HG03354 (cell line): Measurements from ENCODE around the gene SDC1.
"Not testable (repeated sequence)": the region's sequence is repeated elsewhere in the genome, so short reads cannot be mapped to it uniquely, and the experiment has no call there.

ENCODE experiments used
- ATAC-seq: cut with Tn5 transposase; IDR thresholded peaks from one replicate; pipeline ENCODE4 v1.9.1; 2021; ENCODE audit warnings: mild to moderate bottlenecking; ENCODE audit not compliant: unreplicated experiment, poor library complexity, severe bottlenecking

SDC1 gene

DNA sequence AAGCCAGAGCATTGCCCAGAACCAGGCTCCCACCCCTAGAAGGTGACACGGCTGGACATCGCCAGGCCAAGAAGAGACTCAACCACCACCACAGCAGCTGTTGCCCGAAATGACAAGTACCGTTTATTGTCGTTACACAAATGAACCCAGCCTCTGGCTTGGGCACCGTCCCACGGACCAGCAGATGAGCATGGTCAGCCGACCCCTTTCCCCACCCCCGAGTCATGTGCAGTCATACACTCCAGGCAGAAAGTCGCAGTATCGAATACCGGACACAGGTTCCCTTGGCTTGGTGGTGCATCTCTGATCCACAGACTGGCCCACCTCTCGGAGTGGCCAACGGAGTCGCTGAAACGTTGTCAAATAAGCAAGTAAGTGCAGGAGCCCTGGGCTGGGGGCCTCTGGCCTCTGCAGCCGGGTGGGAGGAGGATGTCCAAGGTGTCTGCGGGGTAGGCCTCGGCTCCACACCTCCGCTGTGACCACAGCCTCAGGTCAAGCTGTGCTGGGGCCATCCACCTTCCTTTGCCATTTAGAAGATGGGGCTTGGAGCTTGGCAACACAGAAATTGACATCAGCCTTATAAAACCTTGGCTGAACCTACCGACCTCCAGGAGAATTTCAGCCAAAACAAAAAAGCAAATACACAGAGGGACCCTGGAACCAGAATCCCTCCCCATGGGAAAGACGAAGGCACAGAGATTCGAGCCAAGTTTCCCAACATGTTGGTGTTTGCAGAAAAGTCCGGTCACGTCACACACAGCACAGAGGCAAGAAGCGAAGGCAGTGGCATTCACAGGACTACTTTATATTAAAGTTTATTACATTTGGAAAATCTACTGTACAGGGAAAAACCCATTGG is 24.0 kb downstream of the SDC1 start:
- ATAC-seq, result no peak

DNA sequence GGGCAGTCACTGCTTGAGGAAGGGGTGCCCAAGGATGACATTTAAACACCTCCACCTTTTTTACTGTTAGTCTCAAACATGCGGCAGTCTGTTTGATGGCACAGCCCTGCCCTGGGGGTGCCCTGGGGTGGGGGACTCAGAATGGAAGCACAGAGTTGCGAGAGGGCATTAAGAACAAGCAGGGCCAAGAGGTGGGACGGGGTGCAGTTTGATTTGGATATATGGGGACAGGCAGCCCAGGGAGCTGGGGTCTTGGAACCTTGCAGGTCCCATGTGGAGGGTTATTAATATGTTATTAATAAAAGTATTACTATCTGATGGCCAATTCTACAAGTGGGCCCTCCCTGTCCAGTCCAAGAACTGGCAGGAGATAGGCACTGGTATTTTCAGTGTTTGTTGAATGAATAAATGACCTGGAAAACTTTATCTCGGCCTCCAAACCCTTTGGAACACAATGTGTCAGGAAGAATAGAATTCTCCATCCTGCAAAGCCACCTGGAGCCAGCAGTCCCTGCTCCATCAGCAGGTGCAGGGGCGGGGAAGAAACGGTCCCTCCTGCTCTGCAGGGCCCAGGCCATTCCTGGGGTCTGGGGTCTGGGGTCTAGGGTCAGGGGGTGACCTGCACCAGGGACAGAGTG is 25.2 kb downstream of the SDC1 start:
- ATAC-seq, result no peak

DNA sequence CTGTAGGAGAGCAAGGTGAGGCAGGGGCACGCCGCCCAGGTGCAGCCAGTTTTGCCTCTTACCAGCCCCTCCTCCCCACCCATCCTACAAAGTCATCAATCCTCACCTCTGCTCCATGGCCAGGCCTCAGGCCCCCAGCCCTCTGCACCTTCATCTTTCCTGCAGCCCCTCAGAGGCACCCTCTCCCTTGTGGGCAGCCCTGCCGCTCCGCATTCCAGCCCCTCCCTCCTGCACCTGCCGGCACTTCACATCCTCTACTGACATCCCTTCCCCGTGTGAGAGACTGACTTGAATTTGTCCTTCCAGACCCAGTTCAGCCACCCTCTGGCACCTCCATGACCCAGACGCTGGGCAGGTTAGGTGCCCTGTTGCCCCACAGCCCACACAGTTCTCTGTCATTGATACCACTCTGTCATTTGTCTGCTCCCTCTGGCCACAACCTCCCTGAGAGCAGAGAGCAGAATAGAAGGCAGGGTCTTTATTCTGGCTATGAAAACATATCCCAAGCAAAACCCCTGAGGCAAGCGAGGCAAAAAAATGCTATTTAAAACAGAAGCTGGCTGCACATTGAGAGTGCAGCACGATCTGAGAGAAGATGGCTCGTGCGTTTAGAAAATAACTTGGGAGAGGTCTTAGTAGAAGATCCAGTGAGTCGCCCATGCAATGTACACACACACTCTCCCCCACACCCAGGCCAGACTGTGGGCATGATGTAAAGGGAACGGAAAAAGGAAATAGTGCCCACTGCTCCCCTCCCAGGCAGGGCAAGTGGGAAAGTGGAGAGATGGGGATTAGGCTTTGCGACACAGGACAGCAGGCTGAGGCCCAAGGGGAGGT is 25.9 kb downstream of the SDC1 start:
- no peak for ATAC-seq

DNA sequence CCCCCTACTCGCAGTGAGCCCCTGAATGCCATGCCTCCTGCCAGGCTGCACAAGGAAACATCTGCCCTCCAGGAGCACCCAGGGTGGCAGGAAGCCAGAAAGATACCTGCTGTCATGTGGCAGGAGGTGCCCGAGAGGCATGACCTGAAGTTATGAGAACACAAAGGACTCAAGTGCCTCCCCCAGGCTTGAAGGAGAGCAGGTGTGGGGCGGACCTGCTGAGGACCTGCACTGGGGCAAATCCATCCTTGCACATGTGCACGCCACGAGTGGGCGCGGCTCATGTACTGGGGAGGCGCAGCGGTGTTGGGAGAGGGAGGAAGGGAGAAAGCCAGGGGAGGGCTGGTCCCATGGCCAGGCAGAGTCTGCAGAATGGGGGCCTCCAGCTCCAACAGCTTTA is 26.9 kb downstream of the SDC1 start:
- no peak for ATAC-seq

DNA sequence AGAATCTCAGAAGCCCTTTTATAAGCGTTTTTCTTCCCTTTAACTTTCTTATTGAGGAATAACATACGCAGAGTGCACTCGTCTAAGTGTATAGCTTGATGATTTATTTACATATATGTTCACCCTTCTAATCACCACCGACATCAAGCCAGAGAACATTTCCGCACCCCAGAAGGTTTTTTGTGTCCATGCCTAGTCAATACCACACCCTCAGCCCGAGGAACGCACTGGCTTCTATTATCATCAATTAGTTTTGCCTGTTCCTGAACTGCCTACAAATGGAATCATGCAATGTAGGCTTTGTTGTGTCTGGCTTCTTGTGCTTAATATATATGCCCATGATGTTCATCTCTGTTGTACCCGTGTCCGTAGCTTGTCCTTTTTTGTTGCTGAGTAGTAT is 27.7 kb downstream of the SDC1 start:
- no peak for ATAC-seq

DNA sequence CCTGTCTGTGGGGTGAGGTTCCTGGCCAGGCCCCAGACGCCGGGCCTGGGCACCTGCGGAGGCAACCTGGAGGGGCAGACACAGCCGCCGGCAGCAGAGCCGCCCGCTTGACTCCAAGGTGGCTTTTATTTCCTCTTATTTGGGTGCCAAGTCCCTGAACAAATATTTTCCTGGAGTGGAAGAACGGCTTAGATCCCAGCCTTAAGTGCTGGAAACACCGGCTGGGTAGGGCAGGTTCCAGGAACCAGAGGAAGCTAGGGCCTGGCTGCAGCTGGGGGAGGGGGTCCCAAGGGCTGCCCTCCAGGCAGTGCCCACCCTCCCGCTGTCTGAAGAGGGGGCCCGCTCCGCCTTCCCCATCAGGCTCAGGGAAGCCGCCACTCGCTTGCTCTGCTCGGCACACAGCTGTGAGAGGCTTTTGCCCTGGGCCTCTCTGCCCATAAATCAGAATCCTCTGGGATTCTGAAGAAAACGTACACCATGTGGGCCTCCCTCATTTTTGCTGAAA is 28.2 kb downstream of the SDC1 start:
- ATAC-seq, result no peak

DNA sequence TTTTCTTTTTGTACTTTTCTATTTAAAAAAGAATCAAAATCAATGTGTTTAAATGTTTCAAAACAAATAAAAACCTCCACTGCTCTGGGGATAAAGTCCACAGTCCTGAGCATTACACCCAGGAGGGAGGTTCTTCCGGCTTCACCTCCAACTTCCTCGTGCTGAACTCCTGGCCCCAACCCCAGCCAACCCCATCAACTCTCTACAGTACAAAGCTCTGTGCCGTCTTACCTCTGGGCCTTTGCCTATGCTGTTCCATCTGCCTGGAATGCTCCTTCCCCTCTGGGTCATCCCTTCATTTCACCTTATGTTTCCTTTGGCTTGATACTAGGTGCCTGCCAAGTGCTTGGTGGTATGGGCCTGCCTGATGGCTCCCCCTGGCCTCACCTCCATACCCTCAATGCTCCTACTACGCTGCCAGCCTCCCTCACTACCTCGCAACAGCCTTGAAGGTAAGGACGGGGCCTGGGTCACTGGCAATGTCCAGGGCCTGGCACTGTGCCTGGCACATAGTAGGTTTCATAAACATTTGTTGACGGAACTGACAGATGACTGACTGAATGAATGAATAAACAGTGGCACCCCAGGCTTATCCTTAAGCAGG is 28.8 kb downstream of the SDC1 start:
- ATAC-seq, result no peak

DNA sequence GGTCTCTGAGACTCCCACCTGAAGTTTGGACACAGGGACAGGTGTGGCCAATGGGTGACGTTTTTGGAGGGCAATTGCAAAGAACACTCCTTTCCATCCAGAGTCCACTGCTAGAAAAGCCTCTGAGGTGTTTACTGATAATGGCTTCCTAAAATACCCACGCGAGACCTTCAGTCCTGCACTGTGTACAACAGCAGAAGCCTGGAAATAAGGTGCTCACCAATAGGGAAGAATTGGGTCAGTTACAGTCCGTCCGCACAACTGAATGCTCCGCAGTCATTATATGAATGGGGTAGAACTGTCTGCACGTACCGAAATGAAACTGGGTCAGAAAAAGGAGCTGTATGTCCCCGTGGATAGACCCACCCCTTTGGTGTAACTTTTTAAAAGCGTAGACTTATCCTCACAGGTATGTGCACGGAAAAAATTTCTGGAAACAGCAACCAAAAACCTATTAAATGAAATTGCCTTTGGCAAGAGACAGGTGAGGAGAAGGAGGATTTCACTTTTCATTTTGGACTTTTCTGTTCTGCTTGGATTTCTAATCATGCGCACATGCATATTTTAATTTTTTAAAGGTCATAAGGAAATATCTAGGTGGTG is 29.4 kb downstream of the SDC1 start:
- ATAC-seq, result no peak

DNA sequence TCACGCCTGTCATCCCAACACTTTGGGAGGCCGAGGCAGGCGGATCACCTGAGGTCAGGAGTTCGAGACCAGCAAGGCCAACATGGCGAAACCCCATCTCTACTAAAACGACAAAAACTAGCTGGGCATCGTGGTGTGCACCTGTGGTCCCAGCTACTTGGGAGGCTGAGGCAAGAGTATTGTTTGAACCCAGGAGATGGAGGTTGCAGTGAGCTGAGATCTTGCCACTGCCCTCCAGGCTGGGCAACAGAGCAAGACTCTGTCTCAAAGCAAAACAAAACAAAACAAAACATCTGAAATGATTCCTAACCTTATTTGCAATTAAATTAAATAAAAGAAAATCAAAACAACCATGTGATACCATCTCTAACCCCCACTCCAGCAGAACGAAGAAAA is 29.9 kb downstream of the SDC1 start:
- not testable (repeated sequence) for ATAC-seq

DNA sequence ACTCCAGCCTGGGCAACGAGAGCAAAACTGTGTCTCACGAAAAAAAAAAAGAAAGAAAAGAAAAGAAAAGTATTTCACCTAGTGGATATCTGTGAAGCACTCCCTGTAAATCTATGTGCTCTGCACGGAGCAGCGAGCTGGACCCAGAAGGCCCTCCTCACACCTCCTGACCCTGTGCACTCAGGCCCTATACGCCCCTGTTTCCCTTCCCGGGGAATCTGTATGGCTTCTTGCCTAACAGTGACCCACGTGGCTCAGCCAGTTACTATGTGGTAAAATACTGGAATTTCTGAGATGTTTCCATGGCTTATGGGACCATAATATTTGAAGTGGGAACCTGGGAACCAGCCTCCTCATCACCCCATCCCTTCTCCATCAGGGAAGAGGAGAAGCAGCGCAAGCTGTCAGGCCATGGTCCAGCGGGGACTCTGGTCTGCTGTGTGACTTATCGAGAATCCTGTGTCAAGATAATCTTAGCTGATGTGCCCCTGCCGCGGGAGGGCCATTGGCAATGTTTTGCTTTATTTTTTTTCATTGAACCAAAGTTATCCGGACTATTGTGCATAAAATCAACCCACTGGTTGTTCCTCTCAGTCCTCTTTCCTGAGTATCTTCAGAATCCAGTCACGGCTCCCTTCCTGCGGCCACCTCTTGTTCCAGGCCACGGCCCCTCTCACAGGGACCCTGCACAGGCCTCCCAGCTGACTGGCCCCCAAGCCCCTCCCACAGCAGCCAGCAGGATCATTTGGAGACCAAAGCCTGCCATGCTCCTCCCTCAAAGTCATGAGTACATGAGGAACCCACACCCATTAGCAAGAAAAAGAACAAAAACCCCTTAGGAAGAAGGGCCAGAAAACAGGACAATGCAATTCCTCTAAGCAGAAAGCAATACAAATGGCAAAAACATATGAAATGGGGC is 30.6 kb downstream of the SDC1 start:
- ATAC-seq, result no peak

DNA sequence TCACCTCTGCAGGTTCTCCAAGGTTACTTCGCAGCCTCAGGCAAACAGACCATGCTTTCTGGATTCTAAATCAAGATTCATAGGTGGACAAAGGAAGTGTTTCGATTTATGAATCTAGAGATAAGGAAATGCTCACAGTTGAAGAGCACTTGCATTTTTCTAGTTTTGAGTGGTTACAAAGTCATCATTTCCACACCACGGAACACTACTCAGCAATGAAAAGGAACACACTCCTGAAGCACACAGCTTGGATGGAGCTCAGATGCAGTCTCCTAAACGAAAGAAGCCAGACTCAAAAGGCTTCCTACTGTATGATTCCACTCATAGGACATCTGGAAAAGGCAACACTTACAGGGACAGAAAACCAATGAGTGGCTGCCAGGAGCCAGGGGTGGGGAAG is 31.7 kb downstream of the SDC1 start:
- no peak for ATAC-seq

DNA sequence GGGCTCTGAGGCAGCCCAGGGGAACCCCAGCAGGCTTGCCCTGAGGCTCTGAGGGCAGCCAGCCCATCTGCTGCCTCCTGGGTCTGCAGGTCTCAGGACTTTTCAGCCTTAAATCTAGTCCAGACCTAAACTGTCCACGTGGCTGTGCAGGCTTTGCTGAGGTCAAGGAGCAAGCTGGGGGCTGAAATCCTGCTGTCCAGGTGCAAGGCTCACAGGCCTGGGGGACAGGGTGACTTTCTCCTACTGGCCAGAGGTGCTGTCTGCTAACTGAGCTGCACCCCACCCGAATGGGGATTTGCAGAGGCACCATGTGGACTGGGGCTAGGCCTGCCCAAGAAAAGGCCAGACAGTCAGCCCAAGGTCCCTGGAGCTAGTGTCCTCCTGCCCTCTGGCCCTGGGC is 32.1 kb downstream of the SDC1 start:
- ATAC-seq, result no peak

DNA sequence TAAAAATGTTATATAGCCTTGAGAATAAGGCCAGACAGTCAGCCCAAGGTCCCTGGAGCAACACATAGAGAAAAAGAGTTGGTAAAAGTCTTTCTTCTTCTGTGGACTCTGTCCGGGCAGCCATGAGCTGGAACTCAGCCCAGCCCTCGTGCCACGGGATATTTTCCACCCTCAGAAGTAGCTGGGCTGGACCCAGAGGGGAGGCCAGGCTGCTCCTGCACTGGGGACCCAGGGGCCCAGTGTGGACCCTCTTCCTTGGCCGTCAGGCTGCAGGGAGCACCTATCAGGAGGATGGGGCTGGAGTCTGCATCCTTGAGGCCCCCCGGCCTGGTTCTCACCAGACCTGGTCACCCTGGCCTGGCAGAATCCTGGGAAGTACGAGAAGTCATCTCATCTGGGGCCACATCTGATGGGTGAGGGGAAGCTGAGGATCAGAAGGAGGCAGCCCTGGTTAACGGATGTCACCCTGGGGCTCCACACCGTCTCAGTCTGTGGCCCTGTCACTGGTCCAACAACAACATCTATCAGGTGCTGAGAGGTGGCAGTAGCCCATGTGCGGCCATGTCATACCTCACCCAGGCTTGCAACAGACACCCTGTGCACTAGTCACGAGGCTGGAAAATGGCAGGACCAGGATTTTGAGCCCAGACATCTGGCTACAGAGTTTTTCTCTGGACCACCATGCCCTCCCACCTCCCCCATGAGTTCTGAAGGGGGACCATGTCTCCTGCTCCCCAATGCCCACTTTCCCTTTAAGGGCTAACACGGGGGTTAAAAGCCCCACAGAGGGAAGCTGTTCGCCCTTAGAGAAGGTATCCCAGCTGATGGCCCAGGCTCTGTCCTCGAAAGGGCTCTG is 33.0 kb downstream of the SDC1 start:
- ATAC-seq, result no peak

DNA sequence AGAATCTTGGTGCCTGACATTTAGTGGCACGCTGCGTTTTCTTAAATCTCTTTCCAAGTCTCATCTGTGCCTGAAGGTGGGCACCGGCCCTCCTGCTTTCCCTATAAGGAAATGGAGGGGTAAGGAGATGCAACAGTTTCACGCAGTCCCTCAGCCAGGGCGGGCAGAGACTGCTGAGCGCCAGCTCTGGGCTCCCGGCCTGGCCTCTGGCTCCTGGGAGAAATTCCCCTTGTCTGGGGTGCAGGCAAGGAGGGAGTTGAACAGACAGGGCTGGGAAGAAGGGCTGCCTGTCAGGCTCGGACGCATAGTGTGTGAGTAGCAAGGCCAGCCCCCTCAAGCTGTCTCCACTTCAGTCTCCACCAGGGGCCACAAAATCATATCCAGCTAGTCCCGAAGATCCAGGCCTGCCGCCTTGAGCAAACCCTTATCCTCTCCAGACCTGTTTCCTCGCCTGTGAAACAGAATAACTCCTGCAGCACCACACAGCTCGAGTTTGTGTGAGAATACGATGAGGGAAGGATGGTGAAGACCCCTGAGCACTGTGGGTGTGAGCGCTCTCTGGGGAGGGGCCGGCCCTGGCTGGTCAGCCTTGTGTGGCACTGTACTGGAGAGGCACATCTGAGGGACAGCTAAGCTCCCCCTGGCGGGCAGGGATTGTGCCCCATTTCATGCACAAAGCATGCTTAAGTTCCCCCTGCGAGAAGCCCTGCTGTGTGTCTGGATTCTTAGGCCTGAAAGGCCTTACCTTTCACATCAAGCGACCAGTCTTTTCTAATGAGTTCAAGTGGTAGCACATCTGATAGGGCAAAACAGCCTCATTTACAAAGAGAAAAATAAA is 33.8 kb downstream of the SDC1 start:
- peak; percentile 47 for ATAC-seq

DNA sequence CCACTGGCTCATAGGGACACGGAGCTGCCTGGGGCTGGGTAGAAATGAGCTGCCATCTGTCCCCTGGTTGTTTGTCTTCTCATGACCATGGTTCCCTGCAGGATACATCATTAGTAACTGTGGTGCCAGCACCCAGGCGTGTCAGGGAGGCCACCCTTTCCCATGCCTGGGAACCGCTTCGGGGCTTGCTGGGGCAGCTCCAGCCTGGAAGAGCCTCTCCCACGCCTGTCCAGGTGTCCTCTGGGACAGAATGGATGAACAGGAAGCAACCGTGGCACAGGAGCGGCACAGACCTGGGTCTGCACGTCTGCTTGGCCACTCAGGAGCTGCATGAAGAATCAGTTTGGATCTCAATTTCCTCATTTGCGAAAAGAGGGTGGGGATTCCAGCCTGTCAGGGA is 34.8 kb downstream of the SDC1 start:
- ATAC-seq, result no peak

DNA sequence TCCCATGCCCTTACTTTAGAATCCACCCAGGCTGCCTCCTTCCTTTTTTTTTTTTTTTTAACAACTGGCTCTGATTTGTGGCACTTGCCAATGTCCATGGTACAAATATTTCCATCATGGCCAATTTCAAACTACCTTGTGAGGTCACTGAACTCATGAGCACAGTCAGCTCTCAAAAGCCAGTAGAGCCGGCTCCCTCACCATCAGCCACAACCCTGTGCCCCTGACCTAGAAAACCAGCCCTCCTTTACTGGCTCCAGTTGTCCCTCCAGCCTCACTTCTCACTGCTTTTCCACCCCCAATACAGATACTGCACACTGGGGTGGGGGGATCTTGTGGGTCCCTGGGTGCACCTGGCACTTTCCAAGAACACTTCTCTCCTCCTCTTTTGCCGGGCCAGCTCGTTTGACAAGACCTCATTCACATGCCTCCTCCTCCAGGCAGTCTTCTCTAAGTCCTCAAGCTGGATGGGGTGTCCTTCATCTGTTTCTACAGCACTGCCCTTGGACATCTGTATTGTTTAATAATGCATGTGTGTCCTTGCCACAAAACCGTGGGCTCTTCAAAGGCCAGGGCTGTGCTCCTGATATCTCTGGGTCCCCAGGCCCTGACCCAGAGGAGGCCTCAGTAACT is 35.5 kb downstream of the SDC1 start:
- no peak for ATAC-seq
